CD8-positive, alpha-beta memory T cell (primary cell): Measurements from ENCODE around the gene INSYN2A. TPM values are rescaled to one million over a fixed set of nuclear protein-coding genes. Genes with fewer than 3 reads are reported as not detected.

ENCODE experiments used
- CTCF ChIA-PET: fragments of 350-600 bp; sonication (Branson Sonifier 250); formaldehyde crosslinking; loops from one replicate; lab custom pipeline; 2021; ENCODE audit warnings: antibody characterized with exemption; lab: Charles Lee
- POLR2A ChIA-PET: fragments of 350-600 bp; sonication (Branson Sonifier 250); formaldehyde crosslinking; loops from one replicate; lab custom pipeline; 2021; ENCODE audit warnings: antibody characterized with exemption; lab: Charles Lee
- DNase-seq, 5 donors: peaks; one replicate each; pipeline versions ENCODE4 v3.0.0 to v3.0.0-alpha.2; 2020 to 2022; ENCODE audit warnings: mixed read lengths in 1 of 5
- H3K27ac ChIP-seq: one replicate; pipeline ENCODE4 v1.7.0; 2013; ENCODE audit warnings: low read depth, mild to moderate bottlenecking, low read length, moderate library complexity
- H3K27me3 ChIP-seq: 2 replicates; pipeline ENCODE4 v1.7.0; 2013; ENCODE audit warnings: low read length, mild to moderate bottlenecking; ENCODE audit not compliant: insufficient read depth, poor library complexity, severe bottlenecking
- H3K36me3 ChIP-seq: 2 replicates; pipeline ENCODE4 v1.7.0; 2013; ENCODE audit warnings: mild to moderate bottlenecking, low read length, moderate library complexity; ENCODE audit not compliant: insufficient read depth
- H3K4me1 ChIP-seq: 2 replicates; pipeline ENCODE4 v1.7.0; 2013; ENCODE audit warnings: mild to moderate bottlenecking, low read length, moderate library complexity; ENCODE audit not compliant: insufficient read depth
- H3K4me3 ChIP-seq: 2 replicates; pipeline ENCODE4 v1.7.0; 2013; ENCODE audit warnings: mild to moderate bottlenecking, low read length
- H3K9me3 ChIP-seq: 2 replicates; pipeline ENCODE4 v1.7.0; 2013; ENCODE audit warnings: mild to moderate bottlenecking, low read length
- H3K27ac Mint-ChIP-seq, 8 donors: one replicate each; pipeline ENCODE4 v1.8.0; 2020 to 2021; ENCODE audit warnings: mixed read lengths in 8 of 8, mild to moderate bottlenecking in 6 of 8, inconsistent platforms in 3 of 8, moderate library complexity in 3 of 8
- H3K27me3 Mint-ChIP-seq, 2 donors: one replicate each; pipeline ENCODE4 v1.8.0; 2020 to 2021; ENCODE audit warnings: mixed read lengths in 2 of 2, mild to moderate bottlenecking in 1 of 2, moderate library complexity in 1 of 2
- H3K36me3 Mint-ChIP-seq, 3 donors: one replicate each; pipeline ENCODE4 v1.8.0; 2020 to 2021; ENCODE audit warnings: mixed read lengths in 3 of 3, inconsistent platforms in 1 of 3, mild to moderate bottlenecking in 1 of 3
- H3K4me1 Mint-ChIP-seq, 3 donors: one replicate each; pipeline ENCODE4 v1.8.0; 2020 to 2021; ENCODE audit warnings: mixed read lengths in 3 of 3, inconsistent platforms in 1 of 3, mild to moderate bottlenecking in 1 of 3
- H3K4me3 Mint-ChIP-seq, 7 donors: one replicate each; pipeline ENCODE4 v1.8.0; 2020 to 2021; ENCODE audit warnings: mixed read lengths in 7 of 7, mild to moderate bottlenecking in 6 of 7, moderate library complexity in 4 of 7, inconsistent platforms in 2 of 7
- H3K9me3 Mint-ChIP-seq, 5 donors: one replicate each; pipeline ENCODE4 v1.8.0; 2020 to 2022; ENCODE audit warnings: mixed read lengths in 5 of 5, mild to moderate bottlenecking in 3 of 5, moderate library complexity in 2 of 5, inconsistent platforms in 1 of 5
- polyA plus RNA-seq: library from polyadenylated mRNA; unstranded; fragments of 300-500 nt; fragmentation: Illumina TruSeq; gene quantifications from one replicate; pipeline ENCODE4 v1.2.3, GENCODE V29; 2021
- total RNA-seq, 2 experiments: library from RNA; stranded (reverse); gene quantifications; one replicate each; pipeline ENCODE4 v1.2.3, GENCODE V29; 2021

INSYN2A gene
- total and polyA plus RNA-seq, 3 experiments from 2014 or later = not detected

DNA sequence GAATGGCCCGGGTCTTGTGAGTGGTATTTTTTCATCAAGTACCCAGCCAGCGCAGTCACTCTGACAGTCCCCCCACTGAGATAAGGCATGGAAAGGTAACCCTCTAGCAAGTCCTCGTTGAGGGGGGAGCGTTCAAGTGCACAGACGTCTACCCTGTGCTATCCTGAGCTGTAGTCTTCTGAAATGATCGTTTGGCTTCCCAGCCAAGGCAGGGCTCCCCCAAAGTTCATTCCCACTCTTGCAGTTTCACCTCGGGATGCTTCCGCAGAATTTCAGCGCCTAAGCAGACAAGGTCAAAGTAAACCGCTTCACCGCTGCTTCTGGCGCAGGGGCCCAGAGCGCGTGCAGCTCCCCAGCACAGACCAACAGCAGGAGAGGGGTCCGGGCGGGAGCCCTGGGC, 1.8 kb downstream of the INSYN2A start:
- Mint-ChIP-seq H3K27me3 (peaks cover 12 to 22% of the 10 kb centered on the region in 2 donors), H3K36me3 (no peaks in the 10 kb centered on the region), H3K4me3 (no peak overlapping the region), H3K27ac (no peak overlapping the region), H3K9me3 (peaks cover 0 to 2% (median 0%) of the 10 kb centered on the region in 5 donors), H3K4me1 (no peaks in the 10 kb centered on the region)
- POLR2A ChIA-PET = no interaction called here
- CTCF ChIA-PET = no interaction called here
- H3K9me3 ChIP-seq = no peaks in the 10 kb centered on the region
- H3K27ac ChIP-seq = no peak overlapping the region
- no peaks in the 10 kb centered on the region for H3K36me3 ChIP-seq
- H3K4me3 ChIP-seq = no peak overlapping the region
- DNase-seq = no peak
- no peaks in the 10 kb centered on the region for H3K4me1 ChIP-seq
- H3K27me3 ChIP-seq = no peaks in the 10 kb centered on the region

DNA sequence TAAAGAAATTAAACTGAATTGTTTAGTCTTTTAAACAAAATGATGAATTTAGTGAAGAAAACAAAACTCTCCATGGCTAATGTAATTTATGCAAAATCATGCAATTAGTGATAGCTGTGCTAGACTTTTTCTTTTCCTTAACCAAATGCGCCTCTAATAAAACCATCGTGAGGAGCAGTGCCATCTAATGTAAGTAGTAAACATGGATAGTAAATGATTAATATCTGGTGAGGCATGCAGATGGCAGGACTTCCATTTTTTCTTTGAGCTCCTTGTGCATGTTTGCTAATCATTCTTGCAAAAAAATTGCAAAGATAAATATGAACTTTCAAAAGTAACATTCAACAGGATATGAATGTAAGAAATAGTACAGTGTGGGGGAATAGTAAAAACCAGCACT, 2.3 kb downstream of the INSYN2A start:
- ChIA-PET CTCF (no interaction called here), POLR2A (no interaction called here)
- H3K4me3 Mint-ChIP-seq = no peak overlapping the region

DNA sequence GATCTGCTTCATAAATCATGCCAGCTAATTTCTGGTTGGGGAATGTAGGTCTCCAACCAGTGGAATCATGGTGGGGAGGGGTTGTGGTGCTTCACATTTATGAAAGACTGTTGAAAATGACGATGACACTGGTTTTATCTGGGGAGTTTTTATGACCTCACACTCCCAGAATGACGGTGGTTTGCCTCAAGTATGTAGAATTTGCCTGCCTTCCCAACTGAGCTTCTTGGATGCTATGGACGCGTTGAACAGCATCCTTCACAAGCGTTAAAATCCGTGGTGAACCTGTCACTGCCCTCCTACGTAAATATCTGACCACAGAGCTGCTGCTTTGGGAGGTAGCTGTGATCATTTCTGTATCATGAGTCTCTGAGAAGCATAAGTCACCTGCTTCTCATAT, 3.3 kb downstream of the INSYN2A start:
- CTCF ChIA-PET = no interaction called here
- H3K27ac ChIP-seq = no peak overlapping the region
- Mint-ChIP-seq H3K27ac (no peak overlapping the region), H3K36me3 (no peaks in the 10 kb centered on the region), H3K27me3 (peaks cover 12 to 22% of the 10 kb centered on the region in 2 donors), H3K9me3 (peaks cover 0 to 2% (median 0%) of the 10 kb centered on the region in 5 donors), H3K4me1 (no peaks in the 10 kb centered on the region), H3K4me3 (no peak overlapping the region)
- no peaks in the 10 kb centered on the region for H3K36me3 ChIP-seq
- POLR2A ChIA-PET = no interaction called here
- H3K4me3 ChIP-seq = no peak overlapping the region
- no peaks in the 10 kb centered on the region for H3K27me3 ChIP-seq
- no peaks in the 10 kb centered on the region for H3K4me1 ChIP-seq
- DNase-seq = no peak
- H3K9me3 ChIP-seq = no peaks in the 10 kb centered on the region

More for the DNA sequence above, 2.3 kb downstream of the INSYN2A start:
- no peak for DNase-seq
- Mint-ChIP-seq H3K9me3 (peaks cover 0 to 2% (median 0%) of the 10 kb centered on the region in 5 donors), H3K4me1 (no peaks in the 10 kb centered on the region), H3K27me3 (peaks cover 12 to 22% of the 10 kb centered on the region in 2 donors), H3K27ac (no peak overlapping the region), H3K36me3 (no peaks in the 10 kb centered on the region)
- no peaks in the 10 kb centered on the region for H3K4me1 ChIP-seq
- H3K36me3 ChIP-seq = no peaks in the 10 kb centered on the region
- H3K9me3 ChIP-seq = no peaks in the 10 kb centered on the region
- no peaks in the 10 kb centered on the region for H3K27me3 ChIP-seq
- H3K27ac ChIP-seq = no peak overlapping the region
- no peak overlapping the region for H3K4me3 ChIP-seq

DNA sequence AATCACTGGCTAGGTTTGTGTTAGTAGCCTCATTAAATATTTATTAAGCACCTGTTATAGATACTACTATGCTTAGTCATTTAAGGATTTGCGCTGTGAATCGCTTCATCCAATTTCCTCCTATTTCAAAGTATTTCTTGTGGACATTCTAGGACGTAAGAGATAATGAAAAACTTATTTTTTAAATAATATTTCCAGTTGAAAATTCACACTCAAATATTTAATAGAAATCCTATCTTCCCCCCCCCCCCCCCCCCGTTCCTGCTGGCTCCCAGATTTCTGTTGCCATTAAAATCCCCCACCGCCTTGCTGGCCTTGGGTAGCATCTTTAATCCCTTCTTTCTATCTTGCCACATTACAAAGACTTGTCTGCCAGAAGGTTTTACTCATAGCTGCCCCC, 6.0 kb downstream of the INSYN2A start:
- Histone ChIP-seq H3K4me1 (no peaks in the 10 kb centered on the region), H3K27me3 (no peaks in the 10 kb centered on the region), H3K9me3 (no peaks in the 10 kb centered on the region), H3K4me3 (no peak overlapping the region), H3K36me3 (no peaks in the 10 kb centered on the region), H3K27ac (no peak overlapping the region)
- Mint-ChIP-seq H3K4me1 (peaks cover 0 to 1% (median 0%) of the 10 kb centered on the region in 3 donors), H3K36me3 (no peaks in the 10 kb centered on the region), H3K9me3 (peaks cover 0 to 2% (median 2%) of the 10 kb centered on the region in 5 donors), H3K27ac (no peak overlapping the region), H3K27me3 (peaks cover 5 to 13% of the 10 kb centered on the region in 2 donors), H3K4me3 (no peak overlapping the region)
- CTCF ChIA-PET = no interaction called here
- POLR2A ChIA-PET = no interaction called here
- DNase-seq = no peak

DNA sequence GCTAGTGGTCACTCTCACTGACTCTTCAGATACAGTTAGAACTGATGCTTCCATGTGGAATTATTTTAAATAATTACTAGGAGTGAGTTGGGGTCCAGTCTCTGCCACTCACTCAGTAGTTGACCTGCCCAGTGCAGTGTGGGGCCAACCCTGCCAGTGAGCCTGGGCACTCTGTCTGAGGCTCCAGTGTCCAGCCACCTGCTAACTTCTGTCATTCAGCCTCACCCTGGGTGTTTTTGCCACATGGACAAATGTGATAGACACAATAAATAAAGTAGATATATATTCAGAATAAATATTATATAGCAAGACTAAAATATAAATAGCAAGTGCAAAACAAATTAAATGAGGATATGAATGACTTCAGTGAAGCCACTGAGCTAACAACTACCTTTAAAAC, 7.2 kb downstream of the INSYN2A start:
- H3K27ac ChIP-seq = no peak overlapping the region
- no peaks in the 10 kb centered on the region for H3K9me3 ChIP-seq
- ChIA-PET POLR2A (no interaction called here), CTCF (no interaction called here)
- peaks cover 0 to 1% (median 0%) of the 10 kb centered on the region in 3 donors for H3K4me1 Mint-ChIP-seq
- peaks cover 0 to 8% (median 2%) of the 10 kb centered on the region in 5 donors for H3K9me3 Mint-ChIP-seq
- no peak overlapping the region for H3K27ac Mint-ChIP-seq
- no peaks in the 10 kb centered on the region for H3K4me1 ChIP-seq
- H3K36me3 ChIP-seq = no peaks in the 10 kb centered on the region
- H3K27me3 Mint-ChIP-seq = peaks cover 1 to 6% of the 10 kb centered on the region in 2 donors
- H3K36me3 Mint-ChIP-seq = no peaks in the 10 kb centered on the region
- H3K27me3 ChIP-seq = no peaks in the 10 kb centered on the region
- DNase-seq = no peak
- no peak overlapping the region for H3K4me3 Mint-ChIP-seq
- H3K4me3 ChIP-seq = no peak overlapping the region

DNA sequence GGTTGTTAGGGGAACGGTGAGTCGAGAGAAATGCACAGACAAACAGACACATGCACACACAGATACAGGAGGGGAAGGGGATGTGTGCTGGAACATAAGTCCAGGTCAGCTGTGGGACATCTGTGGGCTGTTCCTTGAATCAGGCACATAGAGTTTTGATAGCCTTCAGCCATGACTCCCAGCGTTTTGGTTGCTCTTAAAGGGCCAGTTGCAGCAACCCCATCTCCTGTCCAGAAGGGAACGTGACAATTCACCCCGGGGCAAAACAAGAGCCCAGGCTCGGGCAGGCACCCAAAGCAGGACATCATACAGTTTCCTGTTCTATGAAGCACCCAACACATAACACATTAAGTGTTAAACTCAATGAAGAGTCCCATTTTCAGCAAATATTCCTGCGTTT, 9.6 kb downstream of the INSYN2A start:
- Mint-ChIP-seq H3K36me3 (no peaks in the 10 kb centered on the region), H3K9me3 (peaks cover 0 to 9% (median 2%) of the 10 kb centered on the region in 5 donors), H3K4me3 (no peak overlapping the region), H3K27me3 (peaks cover 0 to 1% of the 10 kb centered on the region in 2 donors), H3K27ac (no peak overlapping the region), H3K4me1 (peaks cover 0 to 1% (median 0%) of the 10 kb centered on the region in 3 donors)
- Histone ChIP-seq H3K9me3 (no peaks in the 10 kb centered on the region), H3K36me3 (no peaks in the 10 kb centered on the region), H3K4me3 (no peak overlapping the region), H3K27me3 (no peaks in the 10 kb centered on the region), H3K27ac (no peak overlapping the region), H3K4me1 (no peaks in the 10 kb centered on the region)
- ChIA-PET CTCF (no interaction called here), POLR2A (no interaction called here)
- DNase-seq = no peak

DNA sequence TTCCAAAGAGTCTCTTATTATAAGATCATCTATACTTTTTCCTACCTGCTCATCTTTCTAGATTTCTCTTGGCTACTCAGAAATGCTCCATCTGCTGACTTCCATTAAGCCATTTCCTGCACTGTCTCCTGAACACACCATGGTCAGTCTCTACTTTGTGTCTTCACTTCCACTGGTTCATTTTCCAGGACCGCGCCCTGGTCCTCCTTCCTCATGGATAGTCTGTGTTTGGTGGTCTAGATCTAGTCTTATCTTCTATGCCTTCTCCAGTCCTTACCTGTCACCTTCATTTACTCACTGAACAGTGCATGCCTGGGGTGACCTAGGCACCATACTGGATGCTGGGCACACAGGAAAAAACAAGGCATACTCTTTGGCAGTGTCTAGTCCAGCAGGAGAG, 11.8 kb downstream of the INSYN2A start:
- ChIA-PET POLR2A (no interaction called here), CTCF (no interaction called here)
- Mint-ChIP-seq H3K9me3 (peaks cover 0 to 7% (median 2%) of the 10 kb centered on the region in 5 donors), H3K4me3 (no peak overlapping the region), H3K36me3 (no peaks in the 10 kb centered on the region), H3K4me1 (peaks cover 0 to 1% (median 0%) of the 10 kb centered on the region in 3 donors), H3K27me3 (peaks cover 0 to 3% of the 10 kb centered on the region in 2 donors), H3K27ac (no peak overlapping the region)
- Histone ChIP-seq H3K9me3 (no peaks in the 10 kb centered on the region), H3K4me1 (no peaks in the 10 kb centered on the region), H3K4me3 (no peak overlapping the region), H3K27me3 (no peaks in the 10 kb centered on the region), H3K27ac (no peak overlapping the region), H3K36me3 (no peaks in the 10 kb centered on the region)
- DNase-seq = no peak

DNA sequence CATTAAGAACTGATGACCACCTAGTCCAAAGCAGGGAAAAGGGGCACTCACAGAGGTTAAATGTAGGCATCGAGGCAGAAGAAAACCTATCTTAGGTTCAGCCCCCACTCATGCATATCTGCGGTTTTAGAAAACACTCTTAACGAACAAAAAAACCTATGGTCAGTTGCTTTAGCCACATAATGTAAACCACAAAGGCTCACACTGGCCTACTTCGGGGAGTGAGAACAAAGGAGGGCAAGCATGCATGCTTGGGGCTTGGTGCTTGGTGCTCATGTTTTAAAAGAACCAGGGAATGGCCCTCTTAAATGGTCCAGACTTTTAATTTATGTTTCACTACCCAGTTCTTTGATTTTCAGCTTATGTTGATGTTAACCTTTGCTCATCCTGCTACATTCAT, 14.2 kb downstream of the INSYN2A start:
- no peak for DNase-seq
- ChIA-PET POLR2A (no interaction called here), CTCF (no interaction called here)
- peaks cover 0 to 7% (median 2%) of the 10 kb centered on the region in 5 donors for H3K9me3 Mint-ChIP-seq
- no peaks in the 10 kb centered on the region for H3K9me3 ChIP-seq
- no peak overlapping the region for H3K27ac Mint-ChIP-seq
- H3K27me3 Mint-ChIP-seq = peaks cover 0 to 6% of the 10 kb centered on the region in 2 donors
- no peak overlapping the region for H3K4me3 ChIP-seq
- H3K4me1 Mint-ChIP-seq = no peaks in the 10 kb centered on the region
- H3K36me3 Mint-ChIP-seq = no peaks in the 10 kb centered on the region
- no peaks in the 10 kb centered on the region for H3K36me3 ChIP-seq
- no peaks in the 10 kb centered on the region for H3K4me1 ChIP-seq
- H3K4me3 Mint-ChIP-seq = no peak overlapping the region
- H3K27me3 ChIP-seq = no peaks in the 10 kb centered on the region
- no peak overlapping the region for H3K27ac ChIP-seq
